ENCODE measurements around the gene TTN. TPM values are rescaled to one million over a fixed set of nuclear protein-coding genes. Genes with fewer than 3 reads are reported as not detected.
A peak's percentile ranks its signal among the peaks of the same experiment; 100 is the strongest.
"Not testable (repeated sequence)": the region's sequence is repeated elsewhere in the genome, so short reads cannot be mapped to it uniquely, and the experiment has no call there.

TTN gene
- total RNA-seq, 1 donor from 2014 or later = 14.0 TPM

DNA sequence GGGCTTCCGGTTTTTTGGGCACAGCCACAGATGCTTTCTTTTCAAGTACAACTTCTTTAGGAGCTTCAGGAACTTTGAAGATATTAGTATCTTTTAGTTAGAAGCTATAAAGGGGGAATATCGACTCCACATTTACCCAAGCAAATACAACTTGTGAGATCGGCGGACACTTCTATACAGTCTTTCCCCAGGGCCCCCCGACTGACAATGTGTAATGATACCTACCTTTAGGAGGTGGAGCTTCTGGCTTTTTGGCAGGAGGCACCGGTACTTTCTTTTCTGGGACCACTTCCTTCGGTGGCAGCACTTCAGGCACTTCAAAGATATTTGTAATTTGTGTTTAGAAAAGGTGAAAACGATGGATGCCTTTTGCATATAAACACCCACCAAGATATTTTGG lies 148.7 kb downstream of the TTN start:
- not testable (repeated sequence) for DNase-seq (ENCODE audit: low spot score)

DNA sequence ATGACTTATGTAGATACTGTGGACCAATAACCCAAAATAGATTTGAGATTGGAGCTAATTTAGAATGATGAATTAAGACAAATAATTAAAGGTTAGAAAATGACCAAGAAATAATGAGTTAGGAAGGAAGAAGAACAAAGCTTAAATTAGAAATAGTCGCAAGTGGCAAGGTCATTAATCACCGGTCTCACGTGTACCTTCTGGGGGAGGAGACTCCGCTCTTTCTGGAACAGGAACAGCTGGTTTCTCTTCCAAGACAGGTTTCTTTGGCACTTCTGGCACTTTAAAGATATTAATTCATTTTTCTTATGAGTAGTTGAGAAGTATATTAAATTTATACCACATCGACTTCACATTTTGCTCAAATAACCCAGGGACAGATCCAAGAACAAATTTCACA lies 156.7 kb downstream of the TTN start:
- DNase-seq (ENCODE audit: low spot score) = no peak

DNA sequence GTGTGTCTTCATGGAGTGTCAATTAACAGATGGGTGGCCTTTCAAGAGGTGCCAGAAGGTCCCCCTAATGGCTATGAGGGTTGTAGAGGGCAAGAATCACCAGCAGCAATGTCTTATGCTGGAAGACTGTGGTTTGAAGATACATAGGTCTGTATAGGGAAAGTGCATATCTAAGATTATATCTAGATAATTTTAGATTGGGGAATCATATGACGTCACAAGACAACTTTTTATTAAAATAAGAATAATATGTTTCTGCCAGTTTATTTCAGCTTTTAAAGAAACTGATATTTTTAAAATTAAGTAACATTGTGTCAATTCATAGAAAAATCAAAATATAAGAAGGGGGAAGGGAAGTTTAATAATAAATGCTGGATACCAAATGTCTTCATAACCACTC lies 162.3 kb downstream of the TTN start:
- DNase-seq (ENCODE audit: low spot score) = no peak

DNA sequence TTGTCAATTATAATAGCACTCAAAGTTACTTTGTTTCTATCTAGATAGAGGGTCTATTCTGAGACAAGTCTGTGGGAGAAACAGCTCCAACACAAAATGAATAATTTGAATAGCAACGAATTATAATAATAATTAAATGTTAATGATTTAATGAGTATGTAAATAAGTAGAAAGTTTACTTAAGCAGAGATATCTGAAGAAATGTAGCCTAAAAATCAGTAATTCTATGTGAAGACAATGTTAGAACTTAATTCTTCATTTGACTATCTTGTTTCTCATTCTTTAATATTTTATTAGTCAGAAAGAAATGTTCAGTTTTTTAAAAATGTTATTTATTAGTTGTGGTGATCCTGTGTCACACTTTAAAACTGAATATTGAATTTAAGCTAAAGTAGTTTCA lies 165.7 kb downstream of the TTN start:
- DNase-seq (ENCODE audit: low spot score) = no peak

DNA sequence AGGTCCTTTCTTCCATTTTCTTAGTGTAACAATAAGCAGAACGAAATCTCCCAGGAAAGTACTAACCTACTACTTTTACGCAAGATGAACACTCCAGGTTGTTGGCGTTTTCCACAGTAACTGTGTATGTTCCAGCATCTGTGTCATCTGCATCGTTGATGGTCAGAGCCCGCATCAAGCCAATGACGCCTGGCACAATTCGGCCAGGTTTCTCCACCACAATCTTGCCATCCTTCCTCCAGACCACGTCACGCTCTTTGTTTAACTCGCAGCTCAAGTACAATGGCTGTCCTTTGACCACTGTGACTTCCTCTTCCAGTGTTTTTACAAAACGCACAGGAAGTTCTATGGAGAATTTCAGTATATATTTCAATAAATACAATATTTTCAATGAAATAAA lies 171.3 kb downstream of the TTN start:
- no peak for DNase-seq (ENCODE audit: low spot score)

DNA sequence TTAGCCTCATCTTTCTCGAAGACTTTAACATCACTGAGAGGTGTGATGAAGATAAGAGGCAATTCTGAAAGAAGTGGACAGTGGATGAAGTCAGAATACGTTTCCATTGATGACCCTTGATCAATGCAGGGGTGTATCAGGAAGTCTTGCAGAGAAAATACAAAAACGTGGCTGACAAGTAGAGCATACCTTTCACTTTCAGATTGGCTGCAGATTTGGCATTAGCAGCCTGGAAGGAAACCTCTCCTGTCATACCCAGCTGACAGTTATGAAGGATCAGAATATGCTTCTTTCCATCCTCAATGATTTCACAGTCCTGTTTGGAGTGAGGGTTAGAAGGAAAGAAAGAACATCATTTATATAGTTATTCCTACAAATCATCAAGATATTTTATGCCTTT lies 174.5 kb downstream of the TTN start:
- no peak for DNase-seq (ENCODE audit: low spot score)

DNA sequence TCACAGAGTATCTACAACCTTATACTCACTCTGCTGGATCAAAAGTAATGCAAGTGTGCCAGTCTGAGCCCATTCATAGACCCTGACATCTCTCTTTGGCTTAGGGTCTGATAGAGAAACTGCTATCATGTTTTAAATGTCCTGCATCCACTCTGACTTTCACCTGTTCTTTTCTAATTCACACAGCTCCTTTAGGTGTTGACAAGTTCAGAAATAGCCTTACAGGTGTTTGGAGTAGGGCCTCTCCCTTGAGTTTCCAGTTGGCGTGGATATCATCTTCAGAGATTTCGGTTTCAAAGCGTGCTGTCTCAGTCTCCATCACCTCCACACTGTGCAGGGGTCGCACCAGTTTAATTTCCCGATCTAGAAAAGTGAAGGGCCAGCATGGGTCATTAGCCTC lies 176.6 kb downstream of the TTN start:
- no peak for DNase-seq (ENCODE audit: low spot score)

DNA sequence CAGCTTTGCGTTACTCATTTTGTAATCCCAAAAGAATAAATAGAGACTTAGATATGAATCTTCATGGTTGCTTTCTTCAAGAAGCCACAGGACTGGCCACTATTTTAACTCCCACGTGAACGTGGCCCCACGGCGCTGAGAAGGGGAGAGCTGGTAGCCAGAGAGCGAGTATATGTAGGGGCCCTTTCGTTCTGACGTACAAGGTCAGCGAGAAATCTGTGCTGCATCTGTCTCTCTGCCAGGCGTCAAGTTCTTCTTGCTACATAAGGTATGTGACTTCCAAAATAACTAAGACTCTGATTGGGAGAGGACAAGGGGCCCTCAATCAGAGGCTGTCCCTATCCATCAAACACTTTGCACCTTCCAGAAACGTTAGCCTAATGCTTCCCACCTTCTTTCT lies 177.8 kb downstream of the TTN start:
- no peak for DNase-seq (ENCODE audit: low spot score)

DNA sequence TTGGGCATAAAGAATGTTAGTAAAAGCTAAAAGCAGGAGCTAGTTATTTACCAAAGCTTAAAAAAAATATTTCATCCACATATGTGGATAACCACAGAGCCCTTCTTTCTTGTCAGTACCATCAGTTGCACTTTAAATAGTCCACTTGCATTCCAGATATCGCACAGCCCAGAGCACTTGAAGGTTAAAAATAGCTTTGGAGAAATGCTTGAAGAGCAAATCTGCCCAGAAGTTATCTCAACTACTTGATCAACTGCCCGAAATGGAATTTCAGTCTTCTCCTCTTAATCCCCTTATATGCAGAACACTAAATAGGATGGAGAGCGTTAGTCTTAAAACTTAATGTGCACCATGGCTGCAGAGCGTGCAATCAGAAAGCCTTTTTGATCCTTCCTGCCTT lies 178.6 kb downstream of the TTN start:
- peak; percentile 97 for DNase-seq (ENCODE audit: low spot score)

DNA sequence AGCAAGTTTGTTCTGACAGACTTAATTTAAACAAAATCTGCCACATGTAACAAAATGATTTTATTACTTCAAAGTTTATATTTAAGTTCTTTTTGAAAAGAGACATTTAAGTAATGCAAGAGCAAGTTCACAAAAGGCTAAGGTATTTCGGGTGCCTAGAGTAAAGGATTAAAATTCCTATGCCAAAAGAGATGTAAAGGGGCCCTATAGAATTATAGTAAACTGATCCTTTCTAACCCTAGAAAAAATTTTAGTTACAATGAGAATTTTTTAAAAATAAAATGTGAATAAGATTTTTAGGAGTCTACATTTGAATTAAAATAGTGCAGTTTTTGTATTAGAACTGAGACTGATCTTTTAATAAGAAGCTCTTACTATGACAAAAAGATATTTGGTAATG lies 179.8 kb downstream of the TTN start:
- no peak for DNase-seq (ENCODE audit: low spot score)

DNA sequence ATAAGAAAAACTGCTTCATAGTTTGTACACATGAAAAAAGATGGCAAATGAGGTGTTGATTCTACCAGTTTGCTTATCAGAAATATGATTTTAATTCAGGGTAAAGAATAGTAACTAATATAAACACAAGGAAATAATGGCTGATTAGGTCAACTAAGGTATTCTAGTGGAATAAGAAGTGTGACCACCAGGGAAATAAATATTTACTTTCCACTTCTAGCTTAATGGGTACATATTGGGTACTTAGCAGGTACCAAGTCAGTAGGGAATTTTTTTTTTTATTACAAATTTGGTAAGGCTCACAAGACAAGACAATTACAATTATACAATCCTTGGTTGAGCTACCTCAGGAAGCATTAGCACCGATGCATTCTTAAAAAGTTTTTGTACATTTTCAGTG lies 191.3 kb downstream of the TTN start:
- no peak for DNase-seq (ENCODE audit: low spot score)

DNA sequence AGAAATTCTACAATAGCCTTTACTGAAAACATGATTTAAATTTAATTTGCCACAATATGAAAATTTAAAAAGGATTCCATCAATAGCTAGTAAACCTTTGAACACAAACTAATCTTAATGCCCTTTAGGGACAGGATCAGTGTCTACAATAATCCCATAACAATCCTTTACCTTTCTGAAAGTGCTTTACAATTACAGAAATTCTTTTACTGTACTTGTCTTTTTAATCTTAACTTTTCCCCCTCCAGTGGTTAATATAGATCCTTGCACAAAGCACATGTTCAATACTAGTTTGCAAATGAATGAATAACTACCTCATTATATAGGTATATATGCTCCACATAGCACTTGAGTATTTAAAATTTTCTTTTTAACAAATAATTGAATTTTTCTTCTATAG lies 204.3 kb downstream of the TTN start:
- no peak for DNase-seq (ENCODE audit: low spot score)

DNA sequence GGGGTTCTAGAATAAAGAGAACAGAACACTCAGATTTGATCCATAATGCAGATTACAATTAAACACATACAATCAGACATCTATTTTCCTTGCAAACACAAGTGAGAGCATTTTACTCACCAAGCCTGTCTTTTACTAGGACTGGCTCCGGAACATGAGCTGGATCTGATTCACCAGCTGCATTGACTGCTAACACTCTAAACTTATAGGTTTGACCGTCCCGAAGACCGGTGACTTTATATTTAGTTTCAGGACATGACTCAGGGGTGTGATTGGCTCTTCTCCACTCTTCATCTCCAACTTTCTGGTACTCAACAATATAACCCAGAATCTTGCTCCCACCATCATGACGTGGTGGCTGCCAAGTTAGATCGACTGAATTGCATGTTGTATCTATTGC lies 214.6 kb downstream of the TTN start:
- DNase-seq (ENCODE audit: low spot score) = no peak

DNA sequence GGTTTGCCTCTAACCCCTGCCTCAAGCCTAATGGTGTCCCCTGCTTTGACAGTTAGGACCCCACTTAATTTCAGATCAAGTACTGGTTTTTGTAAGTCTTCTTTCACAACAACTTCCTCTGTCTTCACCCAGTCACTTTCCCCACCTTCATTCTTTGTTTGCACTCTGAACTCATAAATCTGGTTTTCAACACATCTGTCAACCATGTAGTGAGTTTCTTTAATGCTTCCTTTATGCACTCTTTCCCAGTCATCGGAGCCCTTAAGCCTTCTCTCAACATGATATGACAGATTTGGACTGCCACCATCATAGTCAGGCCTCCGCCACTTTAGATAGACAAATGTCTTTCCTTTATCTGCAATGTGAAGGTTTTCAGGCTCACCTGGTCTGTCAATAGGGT lies 217.9 kb downstream of the TTN start:
- DNase-seq (ENCODE audit: low spot score) = no peak

DNA sequence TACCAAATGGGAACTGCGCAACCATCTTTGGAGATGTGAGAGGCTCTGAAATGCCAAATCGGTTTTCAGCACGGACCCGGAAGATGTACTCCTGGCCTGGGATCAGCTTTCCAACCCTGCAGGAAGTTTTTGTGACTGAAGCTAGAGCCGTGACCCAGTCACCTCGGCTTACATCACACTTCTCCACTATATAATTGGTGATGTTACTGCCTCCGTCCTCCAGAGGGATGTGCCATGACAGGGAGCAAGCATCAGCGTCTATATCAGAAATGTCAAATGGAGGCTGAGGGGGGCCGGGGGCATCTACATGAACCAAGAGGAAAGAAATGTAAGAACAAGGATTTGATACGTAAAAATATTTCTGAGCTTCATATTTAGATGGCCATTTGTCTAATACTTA lies 222.6 kb downstream of the TTN start:
- no peak for DNase-seq (ENCODE audit: low spot score)

DNA sequence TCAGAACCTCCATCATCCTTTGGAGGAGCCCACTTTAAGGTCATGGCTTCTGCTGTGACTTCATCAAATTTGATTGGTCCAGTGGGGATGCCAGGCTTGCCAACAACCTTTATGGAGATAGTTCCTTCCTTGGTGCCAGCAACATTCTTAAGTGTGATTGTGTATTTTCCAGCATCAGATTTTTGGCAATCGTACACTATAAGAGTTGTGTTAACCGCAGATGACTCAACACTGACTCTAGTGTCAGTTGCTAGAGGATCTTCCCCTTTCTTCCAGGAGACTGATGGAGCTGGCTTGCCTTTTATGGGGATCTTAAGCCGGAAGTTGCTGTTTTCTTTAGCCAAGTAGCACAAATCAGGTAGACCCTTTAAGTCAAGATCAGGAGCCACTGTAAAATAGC lies 228.2 kb downstream of the TTN start:
- DNase-seq (ENCODE audit: low spot score) = no peak

DNA sequence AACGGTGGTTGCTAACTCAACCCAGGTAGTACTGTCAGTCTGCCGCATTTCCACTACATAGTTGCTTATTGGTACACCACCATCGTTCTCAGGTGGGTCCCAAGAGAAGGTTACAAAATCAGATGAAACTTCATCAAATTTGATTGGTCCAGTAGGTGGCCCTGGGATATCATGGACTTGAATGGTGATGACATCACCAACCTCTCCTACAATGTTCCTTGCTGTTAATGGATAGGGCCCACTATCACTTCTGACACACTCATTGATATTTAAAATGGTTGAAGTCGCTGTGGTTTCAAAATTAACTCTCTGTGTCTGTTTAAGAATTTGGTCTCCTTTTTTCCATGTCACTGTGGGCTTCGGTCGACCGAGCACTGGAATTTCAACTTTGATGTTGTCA lies 232.4 kb downstream of the TTN start:
- no peak for DNase-seq (ENCODE audit: low spot score)

DNA sequence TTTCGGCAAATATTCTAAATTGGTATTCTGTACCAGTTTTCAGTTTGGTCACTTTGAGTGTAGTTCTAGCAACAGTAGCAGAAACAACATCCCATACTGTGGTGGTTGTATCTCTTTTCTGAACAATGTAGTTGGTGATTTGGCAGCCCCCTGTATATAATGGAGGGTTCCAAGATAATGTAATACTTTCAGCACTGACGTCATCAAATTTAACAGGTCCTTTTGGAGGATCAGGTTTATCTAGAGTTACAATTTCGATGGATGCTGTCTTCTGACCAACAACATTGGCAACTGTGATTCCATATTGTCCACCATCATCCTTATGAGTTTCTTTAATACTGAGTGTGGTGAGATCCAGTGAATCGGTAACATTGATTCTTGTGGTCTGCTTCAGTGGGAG lies 239.0 kb downstream of the TTN start:
- no peak for DNase-seq (ENCODE audit: low spot score)

DNA sequence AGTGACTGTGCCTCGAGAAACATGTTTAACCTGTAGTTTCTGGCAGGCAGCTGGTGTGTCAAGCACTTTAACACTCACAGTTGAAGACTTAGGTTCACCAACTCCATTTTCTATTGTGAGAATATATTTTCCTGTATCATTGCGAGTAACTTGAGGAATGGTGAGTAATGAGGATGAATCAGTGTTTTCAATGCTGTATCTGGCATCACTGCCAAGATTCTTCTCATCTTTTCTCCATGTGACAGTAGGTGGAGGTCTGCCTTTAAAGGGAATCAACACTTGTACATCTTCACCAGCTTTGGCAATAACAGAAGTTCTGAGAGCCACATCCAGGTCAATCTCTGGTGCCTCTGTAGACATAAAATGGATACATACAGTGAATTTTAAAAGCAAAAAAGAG lies 254.2 kb downstream of the TTN start:
- DNase-seq (ENCODE audit: low spot score) = no peak

DNA sequence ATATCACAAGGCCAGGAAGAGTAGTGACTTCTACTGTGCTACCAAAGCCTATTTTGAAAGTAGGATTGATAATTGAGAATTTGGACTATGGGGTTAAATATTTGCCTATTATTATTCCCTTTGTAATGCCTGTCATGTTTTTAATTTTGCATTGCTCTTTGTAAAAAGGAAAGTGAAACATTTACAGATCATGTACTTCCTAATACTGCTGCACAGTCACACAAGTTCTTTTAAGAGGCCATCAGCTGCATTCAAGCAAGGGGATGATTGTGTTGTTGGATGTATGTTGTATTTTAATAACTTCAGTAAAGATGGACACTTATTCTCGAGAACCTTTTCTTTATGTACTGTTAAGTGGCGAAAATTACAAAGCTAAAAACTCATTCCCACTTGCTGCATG lies 256.9 kb downstream of the TTN start:
- DNase-seq (ENCODE audit: low spot score) = no peak

DNA sequence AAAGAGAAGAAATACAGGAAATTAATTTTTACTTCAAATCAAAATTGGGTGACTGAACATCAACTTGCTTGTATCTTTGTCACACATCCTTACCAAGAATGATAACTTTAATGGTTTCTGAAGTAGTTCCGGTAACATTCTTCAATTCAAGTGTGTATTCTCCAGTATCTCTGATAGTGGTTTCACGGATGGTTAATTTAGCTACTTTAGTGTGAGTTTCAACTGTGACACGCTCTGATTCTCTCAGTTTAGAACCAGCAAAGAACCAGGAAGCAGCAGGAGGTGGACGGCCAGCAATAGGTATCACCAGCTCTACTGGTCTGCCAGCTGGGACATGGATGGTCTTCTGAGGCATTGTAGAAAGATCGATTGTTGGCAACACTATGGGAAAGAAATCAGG lies 264.7 kb downstream of the TTN start:
- DNase-seq (ENCODE audit: low spot score) = no peak

DNA sequence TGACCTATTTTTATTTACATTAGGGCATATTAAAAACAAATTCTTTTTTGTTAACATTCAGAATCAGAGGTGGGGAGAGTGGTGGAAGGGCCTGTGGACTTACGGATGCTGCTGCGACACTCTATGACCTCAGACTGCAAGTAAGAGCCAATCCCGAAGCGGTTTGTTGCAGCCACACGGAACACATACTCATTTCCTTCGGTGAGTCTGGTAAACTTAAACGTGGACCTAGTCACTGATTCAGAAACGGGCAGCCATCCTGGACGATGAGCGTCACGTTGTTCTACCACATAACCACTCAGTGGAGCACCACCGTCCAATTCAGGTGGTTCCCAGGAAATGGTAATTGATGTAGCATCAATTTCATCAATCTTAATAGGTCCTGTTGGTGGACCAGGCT lies 265.1 kb downstream of the TTN start:
- DNase-seq (ENCODE audit: low spot score) = no peak

DNA sequence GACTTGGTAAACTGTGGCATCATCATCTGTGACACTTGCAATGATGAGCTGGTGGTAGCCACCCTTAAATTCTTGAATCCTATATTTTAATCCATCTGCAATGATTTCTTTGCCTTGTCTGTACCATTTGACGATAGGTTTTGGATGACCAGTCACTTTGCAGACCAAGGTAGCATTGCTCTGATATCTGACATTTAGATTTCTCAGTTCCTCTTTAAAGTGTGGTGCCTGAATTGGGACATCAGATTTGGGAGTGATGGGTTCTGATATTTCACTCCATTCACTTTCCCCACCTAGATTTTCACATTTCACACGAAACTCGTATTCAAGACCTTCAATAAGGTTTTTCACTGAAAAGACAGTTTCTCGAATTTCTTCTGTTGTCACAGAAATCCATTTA lies 271.2 kb downstream of the TTN start:
- DNase-seq (ENCODE audit: low spot score) = no peak

DNA sequence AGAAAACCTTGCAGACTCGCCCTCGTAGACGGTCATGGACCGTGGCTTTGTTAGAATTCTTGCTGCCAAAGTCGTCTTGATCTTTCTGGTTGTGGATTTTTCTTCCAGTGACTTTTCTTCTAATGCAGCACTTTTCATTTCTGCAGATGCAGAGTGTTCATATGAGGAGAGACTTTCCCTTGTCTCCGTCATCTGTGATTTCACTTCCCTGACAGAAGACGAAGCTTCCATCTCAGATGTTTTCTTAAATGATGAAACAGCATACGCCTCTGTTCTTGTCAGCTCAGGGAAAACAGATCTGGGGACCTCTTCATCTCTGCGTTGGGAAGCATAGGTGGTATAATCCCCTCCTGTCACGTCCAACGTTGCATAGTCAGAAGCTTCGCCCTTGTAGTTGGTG lies 276.1 kb downstream of the TTN start:
- no peak for DNase-seq (ENCODE audit: low spot score)

DNA sequence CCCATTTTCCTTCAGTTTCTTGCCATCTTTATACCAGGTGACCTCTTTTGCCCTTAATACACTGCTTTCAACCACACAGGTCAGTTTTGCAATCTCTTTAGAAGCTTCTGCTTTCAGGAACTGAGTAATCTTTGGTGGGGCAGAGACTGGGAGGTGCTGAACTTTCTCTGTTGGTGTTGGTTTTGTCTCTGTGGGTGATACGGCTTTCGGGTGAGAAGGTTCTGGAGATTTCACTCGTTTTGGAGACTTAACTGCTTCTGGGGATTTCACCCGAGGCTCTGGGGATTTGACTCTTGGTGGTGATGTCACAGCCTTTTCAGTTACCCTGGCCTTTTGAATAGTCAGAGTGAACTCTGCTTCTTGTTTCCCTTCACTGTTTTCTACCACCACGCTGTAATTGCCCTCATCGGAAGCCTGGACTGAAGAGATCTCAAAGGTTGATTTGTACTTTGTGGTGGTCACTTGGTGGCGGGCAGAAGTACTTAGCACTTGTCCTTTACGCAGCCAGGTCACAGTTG lies 276.5 kb downstream of the TTN start:
- DNase-seq (ENCODE audit: low spot score) = no peak

All from umbilical cord (tissue), 2 donors.